ENCODE results near the gene ATXN7L1. TPM values are rescaled to one million over a fixed set of nuclear protein-coding genes. Genes with fewer than 3 reads are reported as not detected.

Gene ATXN7L1, protein sequence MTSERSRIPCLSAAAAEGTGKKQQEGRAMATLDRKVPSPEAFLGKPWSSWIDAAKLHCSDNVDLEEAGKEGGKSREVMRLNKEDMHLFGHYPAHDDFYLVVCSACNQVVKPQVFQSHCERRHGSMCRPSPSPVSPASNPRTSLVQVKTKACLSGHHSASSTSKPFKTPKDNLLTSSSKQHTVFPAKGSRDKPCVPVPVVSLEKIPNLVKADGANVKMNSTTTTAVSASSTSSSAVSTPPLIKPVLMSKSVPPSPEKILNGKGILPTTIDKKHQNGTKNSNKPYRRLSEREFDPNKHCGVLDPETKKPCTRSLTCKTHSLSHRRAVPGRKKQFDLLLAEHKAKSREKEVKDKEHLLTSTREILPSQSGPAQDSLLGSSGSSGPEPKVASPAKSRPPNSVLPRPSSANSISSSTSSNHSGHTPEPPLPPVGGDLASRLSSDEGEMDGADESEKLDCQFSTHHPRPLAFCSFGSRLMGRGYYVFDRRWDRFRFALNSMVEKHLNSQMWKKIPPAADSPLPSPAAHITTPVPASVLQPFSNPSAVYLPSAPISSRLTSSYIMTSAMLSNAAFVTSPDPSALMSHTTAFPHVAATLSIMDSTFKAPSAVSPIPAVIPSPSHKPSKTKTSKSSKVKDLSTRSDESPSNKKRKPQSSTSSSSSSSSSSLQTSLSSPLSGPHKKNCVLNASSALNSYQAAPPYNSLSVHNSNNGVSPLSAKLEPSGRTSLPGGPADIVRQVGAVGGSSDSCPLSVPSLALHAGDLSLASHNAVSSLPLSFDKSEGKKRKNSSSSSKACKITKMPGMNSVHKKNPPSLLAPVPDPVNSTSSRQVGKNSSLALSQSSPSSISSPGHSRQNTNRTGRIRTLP
- total RNA-seq (1 to 10 TPM; 3.9 to 6.5 (median 5.0) TPM), polyA plus RNA-seq (2.4 TPM)
- long read RNA-seq, donor 1, partial matches to known transcripts, result 1 of 5 reads
- long read RNA-seq, donor 1, other reads (novel, unspliced or antisense), result 4 of 5 reads
- long read RNA-seq, donor 2, partial matches to known transcripts, result 0 of 3 reads
- long read RNA-seq, donor 2, other reads (novel, unspliced or antisense), result 1 of 3 reads
- long read RNA-seq, donor 3, partial matches to known transcripts, result 1 of 2 reads
- long read RNA-seq, donor 3, other reads (novel, unspliced or antisense), result 1 of 2 reads
- long read RNA-seq, donor 4, partial matches to known transcripts, result 1 of 2 reads
- long read RNA-seq, donor 4, other reads (novel, unspliced or antisense), result 1 of 2 reads

DNA sequence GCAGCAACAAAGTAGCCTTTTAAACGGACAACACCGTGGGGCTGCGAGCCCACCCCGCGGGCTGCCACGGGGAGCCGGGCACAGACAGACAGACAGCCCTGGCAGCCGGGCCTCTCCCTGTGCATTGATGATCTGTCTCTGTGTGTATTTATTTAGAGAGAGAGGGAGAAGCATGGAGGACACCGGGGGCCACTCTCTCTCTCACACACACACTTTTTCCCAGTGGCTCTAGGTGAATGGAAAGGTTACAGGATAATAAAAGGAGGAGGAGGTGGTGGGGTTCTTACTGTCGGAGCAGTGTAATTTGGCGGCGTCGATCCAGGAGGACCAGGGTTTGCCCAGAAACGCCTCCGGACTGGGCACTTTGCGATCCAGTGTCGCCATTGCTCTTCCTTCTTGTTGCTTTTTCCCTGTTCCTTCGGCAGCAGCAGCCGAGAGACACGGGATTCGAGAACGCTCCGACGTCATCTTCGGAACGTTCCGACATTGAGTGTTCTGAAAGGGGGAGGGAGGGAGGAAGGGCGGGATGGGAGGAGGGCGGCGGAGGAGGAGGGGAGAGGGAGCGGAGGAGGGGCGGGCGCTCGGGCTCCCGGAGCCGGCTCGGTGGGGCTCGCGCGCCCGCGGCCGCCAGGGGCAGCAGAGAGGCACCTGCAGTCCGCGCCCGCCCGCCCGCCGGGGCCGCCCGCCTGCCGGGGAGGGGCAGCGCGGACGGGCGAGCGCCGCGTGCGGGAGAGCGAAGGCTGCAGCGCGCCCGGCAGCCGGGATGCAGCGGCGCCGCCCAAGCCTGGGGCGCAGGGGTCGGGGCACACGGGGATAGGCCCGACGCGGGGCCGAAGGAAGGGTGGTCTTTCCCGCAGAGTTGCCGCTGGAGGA, at the start of gene ATXN7L1:
Gene ATXN7L1 (minus strand): TSS at position 509 of the 873 bp plus-strand sequence. CDS start 41 bp downstream, at position 468.
- Histone ChIP-seq H3K27me3 (ENCODE audit: control insufficient read depth, insufficient read depth) (no peaks in the 10 kb centered on the region), H3K9me3 (ENCODE audit: control insufficient read depth, low read length) (no peaks in the 10 kb centered on the region), H3K4me1 (ENCODE audit: control insufficient read depth, insufficient read depth, low read length) (peaks cover 3% of the 10 kb centered on the region), H3K4me3 (ENCODE audit: low read length) (peak within 1 kb of the TSS; percentile 98), H3K27ac (ENCODE audit: low read length) (peak within 1 kb of the TSS; percentile 76)
- DNase-seq, result peak; percentile 95 to 98 (median 97)
- WGBS, result under 1% methylated on average over 76 of the region's 77 CpGs
- peak; percentile 97 to 98 for ATAC-seq
- intact Hi-C loops (cut with DNase I), result no loop called here

DNA sequence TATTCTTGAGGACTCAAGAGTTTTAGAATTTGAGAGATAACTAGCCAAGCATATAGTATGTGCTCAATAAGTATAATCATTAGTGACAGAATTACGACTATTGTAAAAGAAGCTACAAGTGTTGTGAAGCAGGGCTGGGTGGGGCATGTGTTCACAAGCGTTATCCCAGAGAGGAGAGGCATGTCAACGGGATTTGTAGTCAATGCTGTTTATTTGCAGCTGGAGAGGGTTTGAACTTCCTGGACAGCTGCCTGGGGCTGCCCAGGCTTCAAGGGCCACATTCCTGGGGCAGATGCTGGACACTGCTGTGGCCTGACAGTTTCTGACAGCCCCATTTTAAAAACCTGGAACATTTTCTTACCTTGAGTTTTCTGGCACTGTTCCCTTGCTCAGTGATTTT, 49.7 kb upstream of the ATXN7L1 start:
- Histone ChIP-seq H3K27ac (ENCODE audit: low read length) (no peak overlapping the region), H3K9me3 (ENCODE audit: control insufficient read depth, low read length) (no peaks in the 10 kb centered on the region), H3K27me3 (ENCODE audit: control insufficient read depth, insufficient read depth) (no peaks in the 10 kb centered on the region), H3K4me3 (ENCODE audit: low read length) (no peak overlapping the region), H3K4me1 (ENCODE audit: control insufficient read depth, insufficient read depth, low read length) (no peaks in the 10 kb centered on the region)
- ATAC-seq, result no peak
- DNase-seq, result no peak
- WGBS, result 61% methylated on average over 3 of the region's 3 CpGs
- intact Hi-C loops (cut with DNase I), result no loop called here

DNA sequence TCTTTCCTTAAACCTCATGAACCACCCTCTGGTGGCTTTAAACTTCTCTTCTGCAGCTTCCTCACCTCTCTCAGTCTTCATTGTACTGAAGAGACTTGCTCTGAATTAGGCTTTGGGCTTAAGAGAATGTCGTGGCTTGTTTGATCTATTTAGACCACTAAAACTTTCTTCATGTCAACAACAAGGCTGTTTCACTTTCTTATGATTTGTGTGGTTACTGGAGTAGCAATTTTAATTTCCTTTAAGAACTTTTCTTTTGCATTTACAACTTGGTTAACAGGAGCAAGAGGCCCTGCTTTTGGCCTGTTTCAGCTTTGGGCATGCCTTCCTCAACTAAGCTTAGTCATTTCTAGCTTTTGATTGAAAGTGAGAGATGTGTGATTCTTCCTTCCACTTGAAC, 48.5 kb upstream of the ATXN7L1 start:
- Histone ChIP-seq H3K9me3 (ENCODE audit: control insufficient read depth, low read length) (no peaks in the 10 kb centered on the region), H3K27me3 (ENCODE audit: control insufficient read depth, insufficient read depth) (no peaks in the 10 kb centered on the region), H3K4me1 (ENCODE audit: control insufficient read depth, insufficient read depth, low read length) (no peaks in the 10 kb centered on the region), H3K4me3 (ENCODE audit: low read length) (no peak overlapping the region), H3K27ac (ENCODE audit: low read length) (no peak overlapping the region)
- WGBS, result 92% methylated on average over 1 of the region's 1 CpG
- intact Hi-C loops (cut with DNase I), result no loop called here
- DNase-seq (no peak), ATAC-seq (no peak)

DNA sequence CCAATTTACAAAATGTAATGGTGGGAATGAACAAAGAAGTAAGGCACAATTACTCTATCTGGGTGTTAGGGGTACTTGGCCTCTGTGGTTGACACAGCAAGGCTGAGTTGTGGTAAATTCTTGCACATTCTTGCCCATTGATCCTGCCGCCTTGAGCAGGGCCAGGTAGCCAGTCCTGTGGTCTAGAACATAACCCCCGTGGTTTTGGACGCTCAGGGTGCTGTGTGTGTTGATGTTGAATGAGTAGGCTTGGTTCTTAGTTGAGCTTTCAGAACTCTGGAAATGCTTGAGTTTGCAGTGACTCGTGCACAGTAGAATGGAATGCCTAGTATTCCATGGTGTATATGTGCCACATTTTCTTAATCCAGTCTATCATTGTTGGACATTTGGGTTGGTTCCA, 44.4 kb upstream of the ATXN7L1 start:
- Histone ChIP-seq H3K4me1 (ENCODE audit: control insufficient read depth, insufficient read depth, low read length) (no peaks in the 10 kb centered on the region), H3K27ac (ENCODE audit: low read length) (no peak overlapping the region), H3K9me3 (ENCODE audit: control insufficient read depth, low read length) (no peaks in the 10 kb centered on the region), H3K4me3 (ENCODE audit: low read length) (no peak overlapping the region), H3K27me3 (ENCODE audit: control insufficient read depth, insufficient read depth) (no peaks in the 10 kb centered on the region)
- no peak for DNase-seq
- 92% methylated on average over 4 of the region's 4 CpGs for WGBS
- ATAC-seq, result no peak
- intact Hi-C loops (cut with DNase I), result no loop called here

DNA sequence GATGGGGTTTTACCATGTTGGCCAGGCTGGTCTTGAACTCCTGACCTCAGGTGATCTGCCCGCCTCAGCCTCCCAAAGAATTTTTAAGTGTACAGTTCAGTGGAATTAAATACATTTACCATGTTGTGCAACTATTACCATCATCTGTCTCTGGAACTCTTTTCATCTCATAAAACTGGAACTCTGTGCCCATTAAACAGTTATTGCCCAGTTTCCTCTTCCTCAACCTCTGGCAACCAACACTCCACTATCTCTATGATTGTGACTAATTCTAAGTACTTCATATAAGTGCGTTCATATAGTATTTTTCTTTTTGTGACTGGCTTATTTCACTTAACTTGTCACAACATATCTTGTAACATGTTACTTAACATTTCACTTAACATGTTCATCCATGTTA, 41.3 kb upstream of the ATXN7L1 start:
- intact Hi-C loops (cut with DNase I), result no loop called here
- Histone ChIP-seq H3K4me3 (ENCODE audit: low read length) (no peak overlapping the region), H3K4me1 (ENCODE audit: control insufficient read depth, insufficient read depth, low read length) (no peaks in the 10 kb centered on the region), H3K9me3 (ENCODE audit: control insufficient read depth, low read length) (no peaks in the 10 kb centered on the region), H3K27me3 (ENCODE audit: control insufficient read depth, insufficient read depth) (no peaks in the 10 kb centered on the region), H3K27ac (ENCODE audit: low read length) (no peak overlapping the region)
- WGBS, result 97% methylated on average over 2 of the region's 2 CpGs
- DNase-seq, result no peak
- ATAC-seq, result no peak

DNA sequence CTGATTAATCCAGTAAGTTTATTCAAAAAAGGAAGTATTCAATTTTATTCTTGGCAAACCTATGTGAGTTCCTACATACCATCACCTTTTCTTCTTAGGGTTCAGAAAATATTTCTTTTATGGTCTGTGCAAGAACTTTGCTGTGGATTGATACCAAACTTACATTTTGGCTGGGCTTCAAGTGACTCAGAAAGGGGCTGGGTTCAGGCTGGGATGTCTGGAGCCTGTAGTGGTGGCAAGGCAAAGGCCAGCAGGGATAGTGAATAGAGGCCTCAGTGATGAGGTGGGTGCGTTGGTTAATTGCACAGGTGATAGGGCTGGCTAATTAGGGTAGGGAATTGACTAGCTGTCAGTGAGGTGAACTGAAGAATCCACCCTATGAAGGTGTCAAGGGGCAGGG, 40.2 kb upstream of the ATXN7L1 start:
- ATAC-seq, result no peak
- Histone ChIP-seq H3K9me3 (ENCODE audit: control insufficient read depth, low read length) (no peaks in the 10 kb centered on the region), H3K4me3 (ENCODE audit: low read length) (no peak overlapping the region), H3K4me1 (ENCODE audit: control insufficient read depth, insufficient read depth, low read length) (no peaks in the 10 kb centered on the region), H3K27me3 (ENCODE audit: control insufficient read depth, insufficient read depth) (no peaks in the 10 kb centered on the region), H3K27ac (ENCODE audit: low read length) (no peak overlapping the region)
- intact Hi-C loops (cut with DNase I), result no loop called here
- no peak for DNase-seq
- 86% methylated on average over 1 of the region's 1 CpG for WGBS

DNA sequence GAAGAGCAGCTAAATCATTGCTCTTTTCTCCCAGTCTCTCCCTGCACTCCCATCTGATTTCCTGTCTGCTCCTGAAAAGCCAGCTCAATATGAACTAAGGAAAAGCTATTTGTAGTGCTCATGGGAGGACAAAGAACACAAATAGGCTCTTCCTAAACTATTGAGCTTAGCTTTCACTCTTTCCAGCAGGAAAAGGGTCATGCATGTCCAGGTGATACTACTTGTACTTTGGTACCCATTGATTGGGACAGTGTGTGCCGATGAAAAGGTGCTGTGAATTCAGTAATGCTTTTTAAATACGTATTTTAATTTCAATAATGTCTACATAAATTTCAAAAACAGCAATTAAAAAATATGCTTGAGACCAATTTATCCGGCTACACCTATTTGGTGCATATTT, 37.5 kb upstream of the ATXN7L1 start:
- Histone ChIP-seq H3K9me3 (ENCODE audit: control insufficient read depth, low read length) (no peaks in the 10 kb centered on the region), H3K27ac (ENCODE audit: low read length) (no peak overlapping the region), H3K27me3 (ENCODE audit: control insufficient read depth, insufficient read depth) (no peaks in the 10 kb centered on the region), H3K4me3 (ENCODE audit: low read length) (no peak overlapping the region), H3K4me1 (ENCODE audit: control insufficient read depth, insufficient read depth, low read length) (no peaks in the 10 kb centered on the region)
- WGBS, result 80% methylated on average over 3 of the region's 3 CpGs
- no peak for ATAC-seq
- intact Hi-C loops (cut with DNase I), result no loop called here
- DNase-seq, result no peak

DNA sequence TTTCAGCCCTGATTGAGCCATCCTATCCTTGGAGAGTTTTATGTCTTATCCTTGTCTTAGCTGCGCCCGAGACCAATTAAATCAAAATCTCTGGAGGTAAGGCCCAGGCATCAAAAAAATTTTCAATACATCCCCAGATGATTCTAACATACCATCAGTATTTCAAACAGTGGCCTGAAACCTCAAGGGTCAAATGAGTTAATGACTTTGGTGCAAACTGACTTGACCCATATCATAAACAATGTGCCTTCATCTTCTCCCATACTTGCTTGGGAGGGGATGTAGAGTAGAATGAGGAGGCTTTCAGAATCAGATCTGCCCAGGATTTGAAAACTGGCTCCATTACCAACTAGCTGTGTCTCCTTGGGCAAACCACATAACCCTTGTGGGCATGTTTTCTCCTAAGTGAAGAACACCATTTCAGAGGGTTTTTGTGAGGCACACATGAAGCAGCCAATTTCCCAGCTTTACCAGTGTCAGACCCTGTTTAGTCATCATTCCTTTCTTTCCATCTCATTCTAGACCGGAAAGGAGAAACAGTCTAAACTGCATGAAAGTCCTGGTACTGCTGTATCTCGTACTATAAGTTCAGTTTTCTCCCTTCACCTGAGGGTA, 35.7 kb upstream of the ATXN7L1 start:
- no peak overlapping the region for H3K4me3 ChIP-seq (ENCODE audit: low read length)
- no peaks in the 10 kb centered on the region for H3K27me3 ChIP-seq (ENCODE audit: control insufficient read depth, insufficient read depth)
- WGBS, result 94% methylated on average over 4 of the region's 4 CpGs
- ATAC-seq (no peak), DNase-seq (no peak)
- intact Hi-C loops (cut with DNase I), result no loop called here
- H3K4me1 ChIP-seq (ENCODE audit: control insufficient read depth, insufficient read depth, low read length), result no peaks in the 10 kb centered on the region
- no peak overlapping the region for H3K27ac ChIP-seq (ENCODE audit: low read length)
- H3K9me3 ChIP-seq (ENCODE audit: control insufficient read depth, low read length), result no peaks in the 10 kb centered on the region

DNA sequence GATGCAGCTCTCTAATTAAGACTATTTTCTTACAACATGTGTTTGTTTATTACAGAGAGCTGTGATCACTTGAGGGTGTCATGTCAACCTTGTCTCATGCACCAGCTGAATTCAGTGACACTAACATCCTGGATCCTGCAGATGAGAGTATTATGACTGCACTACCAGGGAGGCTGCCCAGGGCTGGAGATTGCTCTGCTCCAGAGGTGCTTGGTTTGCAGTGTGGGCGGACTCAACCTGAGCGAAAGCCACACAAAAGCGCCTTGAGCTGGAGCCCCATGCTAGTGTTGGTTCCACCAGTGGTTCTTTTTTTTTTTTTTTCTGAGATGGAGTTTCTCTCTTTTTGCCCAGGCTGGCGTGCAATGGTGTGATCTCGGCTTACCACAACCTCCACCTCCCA, 33.8 kb upstream of the ATXN7L1 start:
- intact Hi-C loops (cut with DNase I), result no loop called here
- DNase-seq (no peak), ATAC-seq (no peak)
- Histone ChIP-seq H3K4me1 (ENCODE audit: control insufficient read depth, insufficient read depth, low read length) (no peaks in the 10 kb centered on the region), H3K4me3 (ENCODE audit: low read length) (no peak overlapping the region), H3K9me3 (ENCODE audit: control insufficient read depth, low read length) (no peaks in the 10 kb centered on the region), H3K27me3 (ENCODE audit: control insufficient read depth, insufficient read depth) (no peaks in the 10 kb centered on the region), H3K27ac (ENCODE audit: low read length) (no peak overlapping the region)
- WGBS, result 98% methylated on average over 5 of the region's 5 CpGs

DNA sequence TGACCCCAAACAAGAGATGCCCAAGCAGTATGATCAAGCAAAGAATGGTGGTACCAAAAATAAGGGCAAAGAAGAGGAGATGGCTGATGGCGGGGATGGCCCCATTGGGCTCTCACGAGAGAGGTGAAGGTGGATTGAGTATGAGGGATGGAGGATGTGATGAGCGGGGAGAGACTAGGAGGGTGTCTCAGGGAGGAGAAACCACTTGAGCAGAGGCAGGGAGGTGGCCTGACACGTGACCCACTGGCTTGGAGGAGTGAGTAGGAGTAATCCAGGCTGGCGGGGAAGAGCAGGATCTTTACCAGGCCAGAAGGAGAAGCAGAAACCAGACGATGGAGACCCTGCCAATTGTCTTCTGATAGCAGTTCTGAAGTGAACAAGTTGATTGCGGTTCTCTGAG, 33.3 kb upstream of the ATXN7L1 start:
- ATAC-seq (no peak), DNase-seq (no peak)
- Histone ChIP-seq H3K9me3 (ENCODE audit: control insufficient read depth, low read length) (no peaks in the 10 kb centered on the region), H3K27me3 (ENCODE audit: control insufficient read depth, insufficient read depth) (no peaks in the 10 kb centered on the region), H3K27ac (ENCODE audit: low read length) (no peak overlapping the region), H3K4me3 (ENCODE audit: low read length) (no peak overlapping the region), H3K4me1 (ENCODE audit: control insufficient read depth, insufficient read depth, low read length) (no peaks in the 10 kb centered on the region)
- 87% methylated on average over 7 of the region's 7 CpGs for WGBS
- intact Hi-C loops (cut with DNase I), result no loop called here
